Osteocyte (in vitro differentiated cells): ENCODE measurements around the gene ADCYAP1R1. TPM values are rescaled to one million over a fixed set of nuclear protein-coding genes. Genes with fewer than 3 reads are reported as not detected.
A peak's percentile ranks its signal among the peaks of the same experiment; 100 is the strongest.

Experiments
- DNase-seq: peaks from one replicate; pipeline ENCODE4 v3.0.0; 2021; ENCODE audit warnings: mixed read lengths; ENCODE audit not compliant: unreplicated experiment; ENCODE audit errors: extremely low spot score
- H3K27ac Mint-ChIP-seq: one replicate; pipeline ENCODE4 v1.8.0; 2021; ENCODE audit warnings: mild to moderate bottlenecking, mixed read lengths; ENCODE audit not compliant: unreplicated experiment
- H3K27me3 Mint-ChIP-seq: one replicate; pipeline ENCODE4 v1.8.0; 2021; ENCODE audit warnings: mixed read lengths; ENCODE audit not compliant: unreplicated experiment
- H3K36me3 Mint-ChIP-seq: one replicate; pipeline ENCODE4 v1.8.0; 2021; ENCODE audit warnings: mixed read lengths; ENCODE audit not compliant: unreplicated experiment
- H3K4me1 Mint-ChIP-seq: one replicate; pipeline ENCODE4 v1.8.0; 2021; ENCODE audit warnings: mixed read lengths; ENCODE audit not compliant: unreplicated experiment
- H3K4me3 Mint-ChIP-seq: one replicate; pipeline ENCODE4 v1.8.0; 2021; ENCODE audit warnings: mild to moderate bottlenecking, moderate library complexity, mixed read lengths; ENCODE audit not compliant: unreplicated experiment
- H3K9me3 Mint-ChIP-seq: one replicate; pipeline ENCODE4 v1.8.0; 2021; ENCODE audit warnings: mixed read lengths; ENCODE audit not compliant: unreplicated experiment
- CTCF ChIP-seq: fragments of 200-600 bp; sonication (generic); IDR thresholded peaks from 2 replicates; pipeline ENCODE4 v1.5.0; 2021; ENCODE audit warnings: antibody characterized with exemption, mild to moderate bottlenecking, moderate library complexity
- total RNA-seq: library from RNA; stranded (reverse); gene quantifications from 2 replicates; pipeline ENCODE4 v1.2.1, GENCODE V29; 2021

Gene ADCYAP1R1
- total RNA-seq, 1 donor from 2014 or later, result not detected

GRCh38 chr7:31116615-31117014, 64.5 kb downstream of the ADCYAP1R1 start:
- H3K36me3 Mint-ChIP-seq, result no peaks in the 10 kb centered on the region
- TF ChIP-seq CTCF, result no peak
- H3K4me1 Mint-ChIP-seq, result no peaks in the 10 kb centered on the region
- H3K9me3 Mint-ChIP-seq, result no peaks in the 10 kb centered on the region
- no peak overlapping the region for H3K27ac Mint-ChIP-seq
- DNase-seq, result peak; percentile 30
- H3K27me3 Mint-ChIP-seq, result peaks cover 48% of the 10 kb centered on the region
- H3K4me3 Mint-ChIP-seq, result no peak overlapping the region

- H3K27me3 Mint-ChIP-seq, result peaks cover 47% of the 10 kb centered on the region
- H3K9me3 Mint-ChIP-seq, result no peaks in the 10 kb centered on the region
- no peak overlapping the region for H3K27ac Mint-ChIP-seq
- no peak for TF ChIP-seq CTCF
- H3K4me3 Mint-ChIP-seq, result no peak overlapping the region
- H3K36me3 Mint-ChIP-seq, result no peaks in the 10 kb centered on the region
- no peak for DNase-seq
- no peaks in the 10 kb centered on the region for H3K4me1 Mint-ChIP-seq
Measured at GRCh38 chr7:31119249-31119648, 67.1 kb downstream of the ADCYAP1R1 start.

GRCh38 chr7:31120800-31121513, 68.8 kb downstream of the ADCYAP1R1 start:
- Mint-ChIP-seq H3K27ac (no peak overlapping the region), H3K27me3 (peaks cover 64% of the 10 kb centered on the region), H3K9me3 (no peaks in the 10 kb centered on the region), H3K36me3 (no peaks in the 10 kb centered on the region), H3K4me1 (no peaks in the 10 kb centered on the region), H3K4me3 (no peak overlapping the region)
- DNase-seq, result peak; percentile 64
- no peak for TF ChIP-seq CTCF

- DNase-seq, result peak; percentile 59
- no peaks in the 10 kb centered on the region for H3K36me3 Mint-ChIP-seq
- H3K4me3 Mint-ChIP-seq, result no peak overlapping the region
- H3K27me3 Mint-ChIP-seq, result peaks cover 64% of the 10 kb centered on the region
- H3K4me1 Mint-ChIP-seq, result no peaks in the 10 kb centered on the region
- H3K9me3 Mint-ChIP-seq, result no peaks in the 10 kb centered on the region
- H3K27ac Mint-ChIP-seq, result no peak overlapping the region
- TF ChIP-seq CTCF, result no peak
Measured at GRCh38 chr7:31121601-31122000, 69.5 kb downstream of the ADCYAP1R1 start.

GRCh38 chr7:31122649-31123058, 70.5 kb downstream of the ADCYAP1R1 start:
- TF ChIP-seq CTCF, result peak; percentile 92
- Mint-ChIP-seq H3K27ac (no peak overlapping the region), H3K9me3 (no peaks in the 10 kb centered on the region), H3K4me3 (no peak overlapping the region), H3K4me1 (no peaks in the 10 kb centered on the region), H3K36me3 (no peaks in the 10 kb centered on the region), H3K27me3 (peaks cover 57% of the 10 kb centered on the region)
- peak; percentile 87 for DNase-seq
